DMS 273 treated with DMSO at 0.1 percent for 48 hours (cell line): ENCODE measurements around the gene P2RX3.

Experiments
- DNase-seq: peaks from one replicate; lab custom pipeline; 2025; lab: John Stamatoyannopoulos, UW

P2RX3 gene

GRCh38 chr11:57373146-57373545, 35.0 kb downstream of the P2RX3 start:
- no peak for DNase-seq

GRCh38 chr11:57374966-57375365, 36.8 kb downstream of the P2RX3 start:
- no peak for DNase-seq

- no peak for DNase-seq
These were observed 37.3 kb downstream of the P2RX3 start for GRCh38 chr11:57375490-57375889.

GRCh38 chr11:57376095-57377090, 38.2 kb downstream of the P2RX3 start:
- no peak for DNase-seq

- peak; percentile 32 for DNase-seq
These were observed 39.0 kb downstream of the P2RX3 start for GRCh38 chr11:57377107-57377506.

- DNase-seq = no peak
These were observed 40.0 kb downstream of the P2RX3 start for GRCh38 chr11:57378186-57378585.

- DNase-seq = no peak
These were observed 41.6 kb downstream of the P2RX3 start for GRCh38 chr11:57379732-57380131.

GRCh38 chr11:57380975-57381374, 42.8 kb downstream of the P2RX3 start, which contains the start of gene PRG3:
Gene PRG3, minus strand, starts transcription at chr11:57381150. Its CDS starts 442 bp downstream, at chr11:57380708.
- no peak for DNase-seq

GRCh38 chr11:57386178-57386940, 48.2 kb downstream of the P2RX3 start:
- DNase-seq = no peak

- DNase-seq = no peak
These were observed 49.3 kb downstream of the P2RX3 start for GRCh38 chr11:57387289-57388030.

GRCh38 chr11:57390535-57390934, 52.4 kb downstream of the P2RX3 start, which contains the start of gene PRG2:
Gene PRG2, minus strand, starts transcription at chr11:57390650. Its CDS starts 706 bp downstream, at chr11:57389944.
- no peak for DNase-seq

- no peak for DNase-seq
These were observed 53.0 kb downstream of the P2RX3 start for GRCh38 chr11:57391111-57391510.

- no peak for DNase-seq
These were observed 53.4 kb downstream of the P2RX3 start for GRCh38 chr11:57391539-57391938.

GRCh38 chr11:57392066-57392762, 54.1 kb downstream of the P2RX3 start:
- DNase-seq = no peak

GRCh38 chr11:57392763-57393105, 54.6 kb downstream of the P2RX3 start:
- no peak for DNase-seq

- peak; percentile 49 for DNase-seq
These were observed 56.2 kb downstream of the P2RX3 start for GRCh38 chr11:57394203-57394965.

- DNase-seq = no peak
These were observed 57.9 kb downstream of the P2RX3 start for GRCh38 chr11:57395905-57396623.

- DNase-seq = no peak
These were observed 58.6 kb downstream of the P2RX3 start for GRCh38 chr11:57396744-57397143.

GRCh38 chr11:57397394-57397990, 59.3 kb downstream of the P2RX3 start:
- no peak for DNase-seq

- no peak for DNase-seq
These were observed 61.1 kb downstream of the P2RX3 start for GRCh38 chr11:57399221-57399620.
